SU-DHL-6 (cell line): ENCODE measurements around the gene GOLGA6L22.
"Not testable (repeated sequence)": the region's sequence is repeated elsewhere in the genome, so short reads cannot be mapped to it uniquely, and the experiment has no call there.

ENCODE experiments used
- H2AFZ ChIP-seq: fragments of 200-600 bp; sonication (generic); 2 replicates; pipeline ENCODE4 v1.6.1; 2014; ENCODE audit warnings: low read depth, mild to moderate bottlenecking, moderate library complexity, mixed read lengths, antibody characterized with exemption, low read length; ENCODE audit not compliant: severe bottlenecking
- H3F3A ChIP-seq: fragments of 200-600 bp; shearing (Covaris generic); 2 replicates; pipeline ENCODE4 v1.6.0; 2016; ENCODE audit warnings: antibody characterized with exemption, mild to moderate bottlenecking; ENCODE audit not compliant: insufficient read depth
- H3K27ac ChIP-seq: fragments of 200-600 bp; sonication (generic); 2 replicates; pipeline ENCODE4 v1.5.1; 2016; ENCODE audit warnings: low read depth, mild to moderate bottlenecking, low read length, moderate library complexity, mixed read lengths
- H3K27me3 ChIP-seq: fragments of 200-600 bp; sonication (generic), shearing (Covaris generic); 2 replicates; pipeline ENCODE4 v1.6.0; 2014; ENCODE audit warnings: mild to moderate bottlenecking, low read length
- H3K36me3 ChIP-seq: fragments of 200-600 bp; sonication (generic); 2 replicates; pipeline ENCODE4 v1.6.1; 2014; ENCODE audit warnings: mild to moderate bottlenecking, low read length, mixed read lengths
- H3K4me2 ChIP-seq: fragments of 300-600, 200-600 bp; shearing (Covaris generic), sonication (generic); 2 replicates; pipeline ENCODE4 v1.6.0; 2014; ENCODE audit warnings: low read length, low read depth, mild to moderate bottlenecking; ENCODE audit not compliant: poor library complexity, severe bottlenecking
- H3K4me3 ChIP-seq: fragments of 200-600 bp; sonication (generic); 2 replicates; pipeline ENCODE4 v1.5.1; 2014; ENCODE audit warnings: antibody characterized with exemption, low read length, mild to moderate bottlenecking, mixed read lengths; ENCODE audit not compliant: insufficient read depth, poor library complexity, severe bottlenecking
- H3K79me2 ChIP-seq: fragments of 200-600 bp; sonication (generic); 2 replicates; pipeline ENCODE4 v1.6.1; 2014; ENCODE audit warnings: mild to moderate bottlenecking, low read length, moderate library complexity; ENCODE audit not compliant: insufficient read depth
- H3K9ac ChIP-seq: fragments of 200-600 bp; sonication (generic); 2 replicates; pipeline ENCODE4 v1.7.0; 2014; ENCODE audit warnings: mild to moderate bottlenecking, low read length
- H3K9me2 ChIP-seq: fragments of 200-600 bp; sonication (generic); replicated peaks from 2 replicates; pipeline ENCODE4 v1.6.1; 2014; ENCODE audit warnings: low read length; ENCODE audit not compliant: insufficient read depth
- H3K9me3 ChIP-seq: fragments of 200-600 bp; sonication (generic); 2 replicates; pipeline ENCODE4 v1.6.1; 2014; ENCODE audit warnings: low read length, mixed read lengths; ENCODE audit not compliant: insufficient read depth
- H4K20me1 ChIP-seq: fragments of 200-600 bp; sonication (generic); 2 replicates; pipeline ENCODE4 v1.6.1; 2014; ENCODE audit warnings: low read depth, mild to moderate bottlenecking, antibody characterized with exemption, low read length, moderate library complexity, mixed read lengths

The GOLGA6L22 gene

GRCh38 chr15:22458603-22459002, at the start of gene GOLGA6L22:
GOLGA6L22 (plus strand) TSS chr15:22458903; CDS start chr15:22458994, 91 bp downstream.
- not testable (repeated sequence) for H3K4me2 ChIP-seq, H3K36me3 ChIP-seq

GRCh38 chr15:22417288-22417687, 41.4 kb upstream of the GOLGA6L22 start:
- H3K36me3 ChIP-seq, H3K79me2 ChIP-seq: not testable (repeated sequence)

More at GRCh38 chr15:22458603-22459002, at the start of gene GOLGA6L22:
- not testable (repeated sequence) for H3K9ac ChIP-seq, H3K79me2 ChIP-seq, H3K9me3 ChIP-seq, H2AFZ ChIP-seq, H3F3A ChIP-seq, H4K20me1 ChIP-seq, H3K27me3 ChIP-seq, H3K27ac ChIP-seq, H3K4me3 ChIP-seq, H3K9me2 ChIP-seq

GRCh38 chr15:22417795-22418194, 40.9 kb upstream of the GOLGA6L22 start:
- H3K9ac ChIP-seq, H3K9me3 ChIP-seq, H3K79me2 ChIP-seq, H3K4me2 ChIP-seq, H3K9me2 ChIP-seq, H3K36me3 ChIP-seq, H3K27ac ChIP-seq, H2AFZ ChIP-seq, H3K27me3 ChIP-seq, H3K4me3 ChIP-seq, H3F3A ChIP-seq, H4K20me1 ChIP-seq: not testable (repeated sequence)

More at GRCh38 chr15:22417288-22417687, 41.4 kb upstream of the GOLGA6L22 start:
- H2AFZ ChIP-seq, H3K9me2 ChIP-seq, H3K27me3 ChIP-seq, H3K27ac ChIP-seq, H3F3A ChIP-seq, H3K4me2 ChIP-seq, H3K4me3 ChIP-seq, H4K20me1 ChIP-seq, H3K9ac ChIP-seq, H3K9me3 ChIP-seq: not testable (repeated sequence)

GRCh38 chr15:22418212-22418611, 40.5 kb upstream of the GOLGA6L22 start:
- H3K27ac ChIP-seq, H3K9me3 ChIP-seq: not testable (repeated sequence)

GRCh38 chr15:22418666-22419065, 40.0 kb upstream of the GOLGA6L22 start:
- H4K20me1 ChIP-seq, H3K4me3 ChIP-seq, H3K79me2 ChIP-seq, H2AFZ ChIP-seq, H3K36me3 ChIP-seq, H3K9me3 ChIP-seq, H3K27me3 ChIP-seq, H3K27ac ChIP-seq, H3F3A ChIP-seq, H3K9ac ChIP-seq, H3K4me2 ChIP-seq, H3K9me2 ChIP-seq: not testable (repeated sequence)

More at GRCh38 chr15:22418212-22418611, 40.5 kb upstream of the GOLGA6L22 start:
- H3K27me3 ChIP-seq, H3K36me3 ChIP-seq, H3K4me2 ChIP-seq, H3F3A ChIP-seq, H3K9ac ChIP-seq, H3K9me2 ChIP-seq, H3K4me3 ChIP-seq, H2AFZ ChIP-seq, H4K20me1 ChIP-seq, H3K79me2 ChIP-seq: not testable (repeated sequence)

GRCh38 chr15:22420340-22420739, 38.4 kb upstream of the GOLGA6L22 start:
- not testable (repeated sequence) for H3K36me3 ChIP-seq, H3K27me3 ChIP-seq

GRCh38 chr15:22429426-22429825, 29.3 kb upstream of the GOLGA6L22 start:
- H3K4me3 ChIP-seq = not testable (repeated sequence)

More at GRCh38 chr15:22420340-22420739, 38.4 kb upstream of the GOLGA6L22 start:
- H3K79me2 ChIP-seq, H3K4me3 ChIP-seq, H3K9me3 ChIP-seq, H3F3A ChIP-seq, H3K27ac ChIP-seq, H3K4me2 ChIP-seq, H3K9me2 ChIP-seq, H4K20me1 ChIP-seq, H3K9ac ChIP-seq, H2AFZ ChIP-seq: not testable (repeated sequence)

GRCh38 chr15:22431687-22432086, 27.0 kb upstream of the GOLGA6L22 start:
- not testable (repeated sequence) for H3K9me3 ChIP-seq, H3K4me3 ChIP-seq

More at GRCh38 chr15:22429426-22429825, 29.3 kb upstream of the GOLGA6L22 start:
- H2AFZ ChIP-seq, H3K9ac ChIP-seq, H3K4me2 ChIP-seq, H3K27me3 ChIP-seq, H3K9me2 ChIP-seq, H3K79me2 ChIP-seq, H3K36me3 ChIP-seq, H3K9me3 ChIP-seq, H4K20me1 ChIP-seq, H3K27ac ChIP-seq, H3F3A ChIP-seq: not testable (repeated sequence)

More at GRCh38 chr15:22431687-22432086, 27.0 kb upstream of the GOLGA6L22 start:
- not testable (repeated sequence) for H3K9me2 ChIP-seq, H3K27ac ChIP-seq, H3K9ac ChIP-seq, H3K79me2 ChIP-seq, H3K4me2 ChIP-seq, H3K27me3 ChIP-seq, H4K20me1 ChIP-seq, H3K36me3 ChIP-seq, H3F3A ChIP-seq, H2AFZ ChIP-seq
